ENCODE measurements around the gene CCNL1.
"Not testable (repeated sequence)": the region's sequence is repeated elsewhere in the genome, so short reads cannot be mapped to it uniquely, and the experiment has no call there.

Gene CCNL1

GRCh38 chr3:157121522-157121921 lies 38.4 kb downstream of the CCNL1 start:
- no peak for DNase-seq

DNA sequence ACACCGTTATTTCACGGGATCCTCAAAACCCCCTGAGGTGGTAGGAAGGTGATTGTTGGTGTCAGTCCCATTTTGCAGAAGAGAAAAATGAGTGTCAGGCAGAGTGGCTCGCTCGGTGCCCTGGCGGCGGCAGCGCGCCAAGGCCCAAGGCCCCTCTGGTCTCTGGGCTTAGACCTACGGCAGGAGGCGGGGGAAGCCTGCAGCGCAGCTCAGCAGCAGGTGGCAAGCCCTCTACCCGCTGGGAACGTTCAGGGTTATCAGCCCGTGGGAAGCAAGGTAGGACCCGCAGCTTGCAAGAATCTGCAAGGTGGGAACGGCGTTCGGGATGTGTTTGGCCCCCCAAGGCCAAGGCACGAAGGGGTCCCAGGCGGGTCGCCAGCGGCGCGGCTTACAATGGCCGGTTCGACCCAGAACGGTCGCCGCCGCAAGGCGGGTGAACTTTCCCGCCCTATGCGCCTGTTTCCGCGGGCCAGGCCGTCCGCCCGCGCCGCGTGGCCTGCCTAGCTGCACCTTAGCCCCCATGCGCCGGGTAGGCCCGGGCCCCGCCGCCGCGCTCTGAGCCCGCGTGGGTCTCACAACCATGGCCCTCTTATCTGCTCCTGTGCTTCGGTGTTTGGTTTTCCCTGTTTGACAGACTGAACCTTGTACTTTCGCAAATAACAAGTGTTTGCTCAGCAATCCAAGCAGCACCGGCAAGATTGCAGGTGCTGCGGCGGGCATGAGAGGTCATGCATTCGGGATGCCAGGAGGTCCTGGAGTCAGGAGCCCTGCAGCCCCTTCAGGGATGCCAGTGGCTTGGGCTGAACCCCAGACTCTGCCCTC lies 39.7 kb downstream of the CCNL1 start:
- no peak for DNase-seq

DNA sequence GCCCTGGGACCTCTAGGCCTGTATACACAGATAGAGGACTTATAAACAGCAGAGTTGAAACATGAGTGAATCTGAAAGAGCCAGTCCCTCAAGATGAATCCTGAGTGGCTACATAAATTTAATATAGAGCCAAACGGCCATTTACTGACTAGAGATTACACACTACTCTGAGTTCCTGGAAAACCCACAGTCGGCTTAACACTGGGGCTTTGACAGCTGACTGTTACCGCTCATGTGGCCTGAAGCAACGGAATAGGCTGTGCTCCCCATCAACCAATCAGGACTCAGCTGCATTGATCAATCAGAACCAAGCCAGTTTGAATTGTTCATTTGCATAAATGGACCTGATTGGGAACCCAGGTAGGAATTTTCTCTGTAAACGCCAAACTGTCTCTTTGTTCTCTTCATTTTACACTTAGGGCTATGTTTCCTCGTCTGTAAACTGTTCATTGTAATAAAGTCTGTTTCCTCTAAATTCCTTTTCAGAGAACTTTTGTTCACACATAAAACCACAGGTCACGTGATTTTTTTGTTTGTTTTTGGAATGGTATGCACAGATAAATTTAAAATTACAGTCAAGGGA lies 40.5 kb downstream of the CCNL1 start:
- DNase-seq = peak; percentile 73

DNA sequence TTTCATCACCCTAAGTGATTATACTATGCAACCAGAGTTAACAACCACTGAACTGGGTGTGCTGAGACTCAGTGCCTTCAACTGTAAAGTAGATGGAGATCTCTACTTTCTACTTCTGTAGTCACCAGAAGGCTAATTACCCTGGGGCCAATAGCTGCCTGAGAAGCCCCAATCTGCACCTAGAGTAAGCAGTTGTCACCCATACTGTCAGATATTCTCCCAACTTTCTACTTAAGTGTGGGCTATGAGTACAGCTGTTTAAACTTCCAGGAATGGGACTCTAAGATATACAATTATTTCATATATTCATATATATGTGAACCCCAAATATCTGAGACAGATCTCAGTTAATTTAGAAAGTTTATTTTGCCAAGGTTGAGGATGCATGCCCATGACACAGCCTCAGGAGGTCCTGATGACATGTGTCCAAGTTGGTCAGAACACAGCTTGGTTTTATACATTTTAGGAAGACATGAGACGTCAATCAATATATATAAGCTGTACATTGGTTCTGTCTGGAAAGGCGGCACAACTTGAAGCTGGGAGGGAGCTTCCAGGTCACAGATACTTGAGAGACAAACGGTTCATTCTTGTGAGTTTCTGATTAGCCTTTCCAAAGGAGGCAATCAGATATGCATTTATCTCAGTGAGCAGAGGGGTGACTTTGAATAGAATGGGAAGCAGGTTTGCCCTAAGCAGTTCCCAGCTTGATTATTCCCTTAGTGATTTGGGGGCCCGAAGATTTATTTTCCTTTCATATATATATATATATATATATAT lies 41.9 kb downstream of the CCNL1 start:
- DNase-seq = no peak

DNA sequence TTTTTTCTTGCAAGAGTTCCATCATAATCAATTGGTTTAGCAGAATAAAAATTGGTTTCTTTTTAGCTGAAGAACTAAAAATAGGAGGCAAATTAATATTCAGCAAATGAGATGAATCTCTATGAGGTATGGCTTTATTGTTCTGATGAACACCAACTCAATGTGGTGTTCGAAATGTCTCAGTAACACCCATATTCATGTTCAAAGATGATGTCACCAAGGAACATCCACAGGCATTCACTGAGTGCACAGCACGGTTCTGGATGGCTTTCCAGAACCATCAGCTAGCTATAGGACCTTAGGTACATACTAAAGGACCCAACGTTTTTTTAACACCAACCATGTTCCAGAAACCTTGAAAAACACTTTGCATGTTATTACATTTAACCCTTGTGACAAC lies 42.7 kb downstream of the CCNL1 start:
- DNase-seq = no peak

GRCh38 chr3:157116017-157116416 lies 43.9 kb downstream of the CCNL1 start:
- no peak for DNase-seq

DNA sequence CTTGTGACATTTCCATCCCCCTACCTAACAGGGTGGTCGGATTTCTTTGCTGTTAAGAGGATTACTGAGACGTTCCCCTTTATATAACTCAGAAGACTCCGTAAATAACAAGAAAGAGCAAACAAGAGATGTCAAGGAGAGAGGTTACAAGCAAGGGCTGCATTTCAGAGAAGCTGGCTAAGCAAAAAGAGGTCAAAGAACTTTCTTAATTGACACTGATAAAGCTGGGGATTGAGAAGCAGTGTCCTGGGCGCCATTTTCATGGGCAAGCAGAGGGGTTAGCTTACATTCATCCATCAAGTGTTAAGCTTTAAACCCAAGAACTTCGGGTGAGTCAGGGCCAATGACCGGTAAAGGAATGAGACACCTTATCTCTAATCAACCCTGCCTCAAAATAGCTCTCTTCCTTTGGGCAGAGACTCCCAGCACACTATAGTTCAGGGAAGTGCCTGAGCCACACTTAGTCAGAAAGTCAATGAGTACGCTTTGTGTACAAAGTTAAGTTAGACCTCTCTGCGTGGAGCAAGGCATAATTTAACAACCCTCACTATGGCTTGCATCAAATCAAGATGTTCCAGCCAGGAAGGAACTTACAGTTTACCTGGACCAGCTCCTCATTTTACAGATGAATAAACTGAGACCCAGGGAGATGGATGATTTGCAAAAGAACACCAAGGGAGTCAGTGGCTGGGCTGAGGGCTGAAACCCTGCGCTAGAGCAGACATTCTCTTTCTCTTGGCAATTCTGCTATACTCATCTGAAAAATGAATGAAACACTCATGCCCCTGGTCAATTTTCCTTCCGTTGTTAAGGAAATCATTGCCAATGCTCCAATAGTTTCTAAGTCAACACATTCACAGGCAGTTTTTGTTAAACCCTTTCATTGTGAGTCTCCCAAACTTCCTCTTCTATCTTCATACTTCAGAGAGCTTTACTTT lies 44.6 kb downstream of the CCNL1 start:
- no peak for DNase-seq

DNA sequence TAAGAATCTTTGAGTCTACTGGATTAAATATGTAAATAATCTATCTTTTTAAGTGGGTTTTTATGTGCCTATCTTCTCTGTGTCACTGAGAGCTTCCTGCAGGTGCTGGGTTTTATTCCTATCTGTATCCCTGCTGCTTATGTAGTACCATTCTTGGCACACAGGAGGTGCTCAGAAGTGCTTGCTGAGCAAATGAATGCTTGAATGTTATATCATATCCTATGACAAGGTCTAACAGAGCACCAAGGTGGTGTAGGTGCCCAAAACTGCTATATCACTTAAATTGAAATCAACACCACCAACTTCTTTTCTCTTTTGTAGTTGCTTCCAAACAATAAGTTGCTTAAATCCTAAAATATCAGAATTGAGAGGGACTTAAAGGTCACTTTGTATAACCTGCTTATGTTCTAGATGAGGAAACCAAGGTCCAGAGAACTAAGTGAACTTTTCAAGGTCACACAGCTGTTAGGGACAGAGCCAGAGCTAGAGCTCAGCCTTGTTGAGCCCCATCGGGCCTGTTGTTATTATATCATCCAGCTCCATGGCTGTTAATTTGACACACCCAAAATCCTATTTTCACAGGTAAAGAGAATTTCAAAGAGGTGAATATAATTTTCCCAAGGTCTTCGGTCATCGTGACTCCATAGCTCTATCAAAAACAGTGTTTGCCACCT lies 46.0 kb downstream of the CCNL1 start:
- DNase-seq = no peak

DNA sequence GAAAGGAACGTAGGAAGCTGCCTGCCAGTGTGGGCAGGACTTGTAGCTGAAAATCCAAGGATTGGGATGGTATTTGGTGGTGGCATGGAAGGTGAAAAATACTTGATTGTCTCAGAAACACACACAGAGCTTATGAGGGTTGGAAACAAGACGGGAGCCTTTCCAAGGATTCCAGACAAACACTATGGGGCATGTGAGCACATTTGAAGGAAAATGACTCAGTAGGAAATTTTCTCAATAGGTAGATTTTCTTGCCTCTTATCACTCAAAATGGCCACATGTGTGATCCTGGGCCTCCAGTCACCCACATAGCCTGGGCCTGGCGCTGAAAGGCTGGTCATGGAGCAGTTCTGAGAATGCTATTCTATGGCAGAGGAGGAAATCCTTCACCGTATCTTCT lies 47.4 kb downstream of the CCNL1 start:
- DNase-seq = no peak

DNA sequence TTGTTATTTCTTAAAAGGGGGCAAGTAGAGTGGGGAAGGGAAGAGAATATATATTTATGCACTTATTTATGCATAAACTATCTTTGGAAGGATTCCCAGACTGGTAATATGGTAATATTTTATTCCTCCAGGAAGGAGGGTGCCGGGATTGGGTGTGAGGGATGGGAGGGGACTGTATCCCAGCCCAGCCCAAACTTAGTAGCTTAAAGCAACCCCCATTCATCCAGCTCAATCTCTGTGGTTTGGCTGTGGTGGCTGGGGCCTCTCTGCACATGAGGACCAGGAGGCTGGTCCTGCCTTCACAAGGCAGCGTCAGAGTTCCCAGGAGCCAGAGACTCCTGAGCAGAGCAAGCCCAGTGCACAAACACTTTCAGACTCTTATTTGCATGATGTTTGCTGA lies 48.4 kb downstream of the CCNL1 start:
- DNase-seq = no peak

DNA sequence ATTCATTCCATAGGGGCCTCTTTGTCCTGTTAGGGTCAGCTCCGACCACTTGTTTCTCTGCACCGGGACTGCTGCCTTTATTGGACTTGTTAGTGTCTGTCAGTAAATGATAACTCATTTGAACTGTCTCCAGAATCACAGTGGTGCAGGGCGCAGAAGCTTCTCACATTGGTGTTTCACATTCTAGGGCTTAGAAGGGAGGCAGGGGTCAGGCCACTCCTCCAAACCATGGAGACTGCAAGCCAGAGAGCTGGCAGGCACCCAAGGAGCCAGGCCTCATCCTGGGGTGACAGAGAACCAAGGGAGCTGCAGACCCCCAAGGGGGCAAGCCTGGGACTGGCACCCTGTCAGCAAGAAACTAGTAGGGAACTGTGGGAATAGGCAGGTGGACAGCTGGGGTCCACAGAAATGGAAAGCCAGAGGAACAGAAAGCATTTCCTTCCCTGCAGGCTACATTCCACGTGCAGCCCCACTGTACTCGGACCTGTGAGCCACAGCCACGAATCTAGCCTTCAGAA lies 49.1 kb downstream of the CCNL1 start:
- no peak for DNase-seq

DNA sequence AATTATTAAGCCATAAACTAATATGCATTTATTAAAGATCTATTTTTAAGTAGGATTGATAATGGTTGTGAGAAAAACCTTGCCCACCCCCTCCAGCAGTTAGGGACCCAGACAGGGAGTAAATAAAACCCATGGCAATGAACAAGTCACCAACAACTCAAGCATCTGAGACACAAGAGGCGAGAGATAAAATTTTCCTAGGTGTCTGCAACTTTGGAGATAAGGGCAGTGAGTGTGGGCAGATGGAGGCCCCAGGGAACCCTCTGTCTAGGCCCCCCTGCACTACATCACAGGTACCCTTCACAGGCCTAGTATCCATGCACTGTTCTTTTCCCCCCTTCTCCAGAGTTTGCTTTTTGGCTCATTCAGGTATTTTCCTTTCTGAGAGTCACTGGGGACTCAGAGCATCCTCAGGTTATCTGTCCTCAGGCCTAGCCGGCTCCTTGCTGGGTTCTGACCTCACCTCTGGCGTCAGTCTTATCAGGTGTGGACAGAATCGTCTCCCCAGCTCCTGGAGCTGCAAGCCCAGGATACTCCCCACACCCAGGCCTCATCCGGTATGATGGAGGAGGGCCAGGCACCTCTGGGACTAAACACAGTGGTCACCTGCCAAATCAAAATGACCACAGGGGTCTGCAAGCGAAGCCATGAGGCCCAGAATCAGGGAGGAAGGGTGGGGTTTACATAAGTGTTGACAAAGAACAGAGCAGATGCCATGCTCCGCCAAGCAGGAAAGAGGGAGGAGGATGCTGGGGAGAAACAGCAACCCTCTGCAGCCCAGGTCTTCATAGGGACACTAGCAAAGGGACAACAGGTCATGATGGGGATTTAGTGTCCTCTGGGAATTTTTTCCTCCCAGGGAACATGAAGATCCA lies 50.4 kb downstream of the CCNL1 start:
- DNase-seq = no peak

GRCh38 chr3:157107644-157108133 lies 52.3 kb downstream of the CCNL1 start:
- DNase-seq = no peak

- no peak for DNase-seq
Measured at GRCh38 chr3:157107037-157107436, 52.9 kb downstream of the CCNL1 start.

DNA sequence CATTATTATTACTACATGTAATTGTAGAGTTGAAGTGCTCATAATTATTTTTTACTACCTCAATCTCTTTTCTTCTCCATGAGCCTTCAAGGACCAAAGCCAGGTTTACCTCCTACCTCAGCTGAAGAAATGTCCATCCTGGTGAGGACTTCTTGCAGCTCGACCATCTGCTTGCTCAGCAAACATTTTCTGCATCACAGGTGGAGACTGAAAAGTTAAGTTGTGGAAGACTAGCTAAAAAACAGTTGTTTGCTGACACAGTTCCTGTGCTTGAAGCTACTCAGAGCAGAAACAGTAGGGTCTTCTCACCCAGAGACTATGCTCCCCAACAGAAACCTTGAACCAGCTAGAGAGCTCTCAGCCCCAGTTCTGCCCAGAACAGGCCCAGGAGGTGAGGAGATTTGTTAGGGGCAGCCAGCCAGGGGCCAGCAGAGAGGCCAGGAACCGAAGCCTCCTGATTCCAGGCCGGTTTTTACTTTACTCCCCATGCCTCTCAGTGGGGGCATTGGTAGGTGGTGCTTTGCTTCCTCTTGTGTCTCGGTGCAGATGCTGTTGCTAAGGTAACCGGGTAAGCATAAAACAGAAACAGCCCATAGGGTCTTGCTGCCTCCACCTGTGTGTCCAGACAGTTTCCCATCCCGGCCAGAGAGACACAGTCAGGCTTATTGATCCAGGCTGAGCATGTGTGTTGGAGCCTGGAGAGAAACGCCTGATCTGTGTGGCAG lies 54.9 kb downstream of the CCNL1 start:
- peak; percentile 43 for DNase-seq

GRCh38 chr3:157104521-157104920 lies 55.4 kb downstream of the CCNL1 start:
- no peak for DNase-seq

- DNase-seq = no peak
Measured at GRCh38 chr3:157103860-157104259, 56.1 kb downstream of the CCNL1 start.

- no peak for DNase-seq
Measured at GRCh38 chr3:157103280-157103679, 56.7 kb downstream of the CCNL1 start.

DNA sequence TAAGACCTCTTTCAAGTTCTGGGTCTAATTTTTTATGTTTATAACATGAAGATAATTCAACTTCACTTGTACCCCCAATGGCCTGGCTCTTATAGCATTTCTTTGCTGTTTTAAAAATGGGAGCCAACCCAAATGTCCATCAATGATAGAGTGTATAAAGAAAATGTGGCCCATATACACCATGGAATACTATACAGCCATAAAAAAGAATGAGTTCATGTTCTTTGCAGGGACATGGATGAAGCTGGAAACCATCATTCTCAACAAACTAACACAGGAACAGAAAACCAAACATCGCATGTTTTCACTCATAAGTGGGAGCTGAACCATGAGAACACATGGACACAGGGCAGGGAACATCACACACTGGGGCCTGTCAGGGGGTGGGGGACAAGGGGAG lies 57.4 kb downstream of the CCNL1 start:
- not testable (repeated sequence) for DNase-seq

DNA sequence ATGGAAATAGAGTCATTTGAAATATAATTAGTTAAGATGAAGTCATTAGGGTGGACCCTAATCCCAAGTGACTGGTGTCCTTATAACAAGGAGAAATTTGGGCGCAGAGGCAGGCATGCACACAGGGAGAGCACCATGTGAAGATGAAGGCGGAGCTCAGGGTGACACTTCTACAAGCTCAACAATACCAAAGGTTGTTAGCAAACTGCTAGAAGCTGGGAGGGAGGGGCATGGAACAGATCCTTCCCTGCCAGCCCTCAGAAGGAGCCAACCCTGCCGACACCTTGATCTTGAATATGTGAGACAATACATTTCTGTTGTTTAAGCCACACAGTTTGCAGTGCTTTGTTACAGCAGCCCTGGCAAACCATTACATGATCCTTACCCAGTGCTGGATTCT lies 57.8 kb downstream of the CCNL1 start:
- DNase-seq = no peak
